Keratinocyte (primary cell): ENCODE measurements around the gene C1orf146. TPM values are rescaled to one million over a fixed set of nuclear protein-coding genes. Genes with fewer than 3 reads are reported as not detected.
A peak's percentile ranks its signal among the peaks of the same experiment; 100 is the strongest.

Experiments
- DNase-seq: peaks from one replicate; pipeline ENCODE4 v3.0.0-alpha.2; 2011; ENCODE audit warnings: low read depth, missing footprints, low spot score
- FAIRE-seq: peaks from 2 replicates; lab custom pipeline; 2011; peaks lifted over from hg19 to GRCh38; lab: Jason Lieb, UNC
- H2AFZ ChIP-seq: 2 replicates; pipeline ENCODE4 v1.6.0; 2012; ENCODE audit warnings: low read length, control low read depth, inconsistent platforms; ENCODE audit not compliant: control insufficient read depth
- H3K27ac ChIP-seq: 2 replicates; pipeline ENCODE4 v1.5.1; 2011; ENCODE audit warnings: low read length; ENCODE audit not compliant: control insufficient read depth, insufficient read depth
- H3K27me3 ChIP-seq: 3 replicates; pipeline ENCODE4 v1.6.0; 2011; ENCODE audit warnings: low read length; ENCODE audit not compliant: control insufficient read depth, insufficient read depth; ENCODE audit errors: extremely low read depth
- H3K36me3 ChIP-seq, 2 experiments: 2 replicates in 1 of 2; 3 replicates in 1 of 2; pipeline ENCODE4 v1.5.1; 2011; ENCODE audit warnings: low read length in 2 of 2, mild to moderate bottlenecking in 1 of 2; ENCODE audit not compliant: control insufficient read depth in 2 of 2, insufficient read depth in 2 of 2; ENCODE audit errors: extremely low read depth in 1 of 2
- H3K4me1 ChIP-seq: 3 replicates; pipeline ENCODE4 v1.5.1; 2011; ENCODE audit warnings: low read length; ENCODE audit not compliant: control insufficient read depth, insufficient read depth; ENCODE audit errors: extremely low read depth
- H3K4me2 ChIP-seq: 3 replicates; pipeline ENCODE4 v1.6.0; 2011; ENCODE audit warnings: low read depth, low read length; ENCODE audit not compliant: control insufficient read depth, insufficient read depth; ENCODE audit errors: extremely low read depth
- H3K4me3 ChIP-seq, 3 experiments: fragments of 200-600 bp in 1 of 3; sonication (generic) in 1 of 3; 2 replicates in 2 of 3; 3 replicates in 1 of 3; pipeline ENCODE4 v1.5.1; 2011 to 2016; ENCODE audit warnings: low read length in 3 of 3, mild to moderate bottlenecking in 3 of 3, control low read depth in 2 of 3, inconsistent platforms in 1 of 3, low read depth in 1 of 3, mixed read lengths in 1 of 3, mixed run types in 1 of 3, moderate library complexity in 1 of 3; ENCODE audit not compliant: control insufficient read depth in 2 of 3, insufficient read depth in 2 of 3; ENCODE audit errors: extremely low read depth in 1 of 3
- H3K79me2 ChIP-seq: 2 replicates; pipeline ENCODE4 v1.6.0; 2012; ENCODE audit warnings: low read length; ENCODE audit not compliant: control insufficient read depth, insufficient read depth
- H3K9ac ChIP-seq: 3 replicates; pipeline ENCODE4 v1.6.0; 2011; ENCODE audit warnings: low read length; ENCODE audit not compliant: control insufficient read depth, insufficient read depth; ENCODE audit errors: extremely low read depth
- H3K9me1 ChIP-seq: 3 replicates; pipeline ENCODE4 v1.6.0; 2011; ENCODE audit warnings: low read length; ENCODE audit not compliant: control insufficient read depth, insufficient read depth; ENCODE audit errors: extremely low read depth
- H3K9me3 ChIP-seq: 2 replicates; pipeline ENCODE4 v1.5.1; 2012; ENCODE audit warnings: low read depth, low read length; ENCODE audit not compliant: control insufficient read depth
- H4K20me1 ChIP-seq: 3 replicates; pipeline ENCODE4 v1.6.0; 2011; ENCODE audit warnings: low read length; ENCODE audit not compliant: control insufficient read depth, insufficient read depth; ENCODE audit errors: extremely low read depth
- CTCF ChIP-seq, 3 experiments: IDR thresholded peaks in 1 of 3; conservative IDR thresholded peaks in 1 of 3; optimal IDR thresholded peaks in 1 of 3; 2 replicates in 2 of 3; 3 replicates in 1 of 3; pipeline versions ENCODE3 to v1.5.1; 2011; ENCODE audit warnings: low read length in 3 of 3, mild to moderate bottlenecking in 3 of 3, moderate library complexity in 2 of 3, control low read depth in 1 of 3, inconsistent platforms in 1 of 3; ENCODE audit not compliant: insufficient read depth in 2 of 3; ENCODE audit errors: extremely low read depth in 1 of 3
- EZH2 ChIP-seq: IDR thresholded peaks from one replicate; pipeline ENCODE4 v1.6.1; 2012; ENCODE audit warnings: inconsistent platforms, mild to moderate bottlenecking, low read length, moderate library complexity
- dilution Hi-C: fragments of 300-500 bp; cut with MboI; formaldehyde crosslinking; loops from one replicate; pipeline ENCODE4 v1.7.0; 2020; ENCODE audit warnings: low sequenced_read_pairs; ENCODE audit not compliant: extremely low pct_ligation_motif_present
- polyA plus RNA-seq, 5 experiments: library from polyadenylated mRNA; depleted of rRNA in 3 of 5; stranded (reverse) in 3 of 5; stranded (forward) in 1 of 5; unstranded in 1 of 5; fragments of >200 nt; gene quantifications; 1 replicate in 1 of 5; 2 replicates in 3 of 5; 3 replicates in 1 of 5; pipeline versions ENCODE4 v1.2.1 to v1.2.3, GENCODE V29; 2011 to 2012; ENCODE audit warnings: missing spikeins in 2 of 5, low read depth in 1 of 5, low replicate concordance in 1 of 5

Gene C1orf146
- polyA plus RNA-seq, 1 donor (not counting 4 experiments of a cell fraction or from before 2014, with no cell fraction given), result not detected

- TF ChIP-seq EZH2 (no peak), CTCF (optimal IDR thresholded peaks at IDR 0.05 in 1 of 3, IDR thresholded peaks at IDR 0.05 in 1 of 3, conservative IDR thresholded peaks at IDR 0.05 in 1 of 3; ENCODE audit: extremely low read depth in 1 of 3, insufficient read depth in 2 of 3, low read length in 3 of 3) (no peak)
- Histone ChIP-seq H3K79me2 (no peaks in the 10 kb centered on the region), H3K27me3 (no peaks in the 10 kb centered on the region), H3K4me3 (no peak overlapping the region), H3K4me2 (no peak overlapping the region), H3K9ac (no peak overlapping the region), H4K20me1 (no peaks in the 10 kb centered on the region), H3K4me1 (no peaks in the 10 kb centered on the region), H3K36me3 (no peaks in the 10 kb centered on the region), H3K27ac (no peak overlapping the region), H3K9me1 (no peaks in the 10 kb centered on the region), H3K9me3 (no peaks in the 10 kb centered on the region), H2AFZ (no peak overlapping the region)
- DNase-seq (no peak), FAIRE-seq (no peak)
- dilution Hi-C loops, result no loop called here
These were observed 48.3 kb upstream of the C1orf146 start for GRCh38 chr1:92169214-92170005.

- H3K9me3 ChIP-seq, result no peaks in the 10 kb centered on the region
- peak overlapping the region; percentile 51 for H2AFZ ChIP-seq
- H3K4me1 ChIP-seq, result peaks cover 7% of the 10 kb centered on the region
- peak overlapping the region; percentile 26 for H3K4me2 ChIP-seq
- no peaks in the 10 kb centered on the region for H3K27me3 ChIP-seq
- no peak overlapping the region for H3K4me3 ChIP-seq
- no peaks in the 10 kb centered on the region for H3K36me3 ChIP-seq
- FAIRE-seq (no peak), DNase-seq (no peak)
- no peak overlapping the region for H3K27ac ChIP-seq
- TF ChIP-seq CTCF (optimal IDR thresholded peaks at IDR 0.05 in 1 of 3, IDR thresholded peaks at IDR 0.05 in 1 of 3, conservative IDR thresholded peaks at IDR 0.05 in 1 of 3; ENCODE audit: extremely low read depth in 1 of 3, insufficient read depth in 2 of 3, low read length in 3 of 3), result no peak
- no peak for TF ChIP-seq EZH2
- H3K9me1 ChIP-seq, result no peaks in the 10 kb centered on the region
- no peaks in the 10 kb centered on the region for H3K79me2 ChIP-seq
- no peak overlapping the region for H3K9ac ChIP-seq
- dilution Hi-C loops, result no loop called here
- no peaks in the 10 kb centered on the region for H4K20me1 ChIP-seq
These were observed 33.1 kb upstream of the C1orf146 start for GRCh38 chr1:92184632-92185031.
